Measurements from ENCODE around the gene REPS2.

Gene REPS2

GRCh38 chrX:17056868-17057608, 110.6 kb downstream of the REPS2 start:
- Histone ChIP-seq H2AFZ (ENCODE audit: low read depth, low read length) (no peak overlapping the region), H3K4ac (ENCODE audit: low read depth in 1 of 2, low read length in 2 of 2) (no peak overlapping the region), H3K14ac (ENCODE audit: low read length in 2 of 2) (no peak overlapping the region), H3K27ac (ENCODE audit: low read length, poor library complexity, severe bottlenecking) (no peak overlapping the region), H2AK5ac (ENCODE audit: low read length, severe bottlenecking) (no peak overlapping the region), H3K4me2 (ENCODE audit: low read length, poor library complexity, severe bottlenecking) (no peak overlapping the region), H3K9me3 (ENCODE audit: control insufficient read depth, low read length) (no peaks in the 10 kb centered on the region), H3K9ac (ENCODE audit: low read length) (no peak overlapping the region), H3K36me3 (ENCODE audit: control insufficient read depth in 1 of 2, insufficient read depth in 2 of 2, low read depth in 1 of 2, low read length in 2 of 2) (no peaks in the 10 kb centered on the region), H4K91ac (ENCODE audit: low read length) (no peak overlapping the region), H3K27me3 (ENCODE audit: control insufficient read depth in 1 of 2, insufficient read depth in 1 of 2, low read length in 2 of 2) (peaks cover 0 to 11% of the 10 kb centered on the region in 2 experiments), H4K8ac (ENCODE audit: low read length) (no peak overlapping the region), H3K23ac (ENCODE audit: low read length in 2 of 2) (no peak overlapping the region), H3K79me1 (replicated peaks; ENCODE audit: low read length, poor library complexity, severe bottlenecking) (no peaks in the 10 kb centered on the region), H2BK12ac (ENCODE audit: low read length in 2 of 2) (no peak overlapping the region), H3K4me3 (ENCODE audit: insufficient read depth in 1 of 2, low read depth in 1 of 2, low read length in 2 of 2) (no peak overlapping the region), H2BK15ac (ENCODE audit: low read depth, poor library complexity, severe bottlenecking) (no peak overlapping the region), H3K4me1 (ENCODE audit: control insufficient read depth, insufficient read depth, low read depth, low read length) (no peaks in the 10 kb centered on the region), H2BK5ac (ENCODE audit: low read depth, low read length, poor library complexity, severe bottlenecking) (no peak overlapping the region), H3K18ac (ENCODE audit: low read depth in 1 of 2, low read length in 2 of 2) (no peak overlapping the region), H2BK120ac (ENCODE audit: low read depth, low read length) (no peak overlapping the region)
- DNase-seq, result no peak
- 80% methylated on average over 2 of the region's 2 CpGs for WGBS

- H3K4ac ChIP-seq (ENCODE audit: low read depth in 1 of 2, low read length in 2 of 2), result no peak overlapping the region
- no peak overlapping the region for H2BK15ac ChIP-seq (ENCODE audit: low read depth, poor library complexity, severe bottlenecking)
- no peak overlapping the region for H2AFZ ChIP-seq (ENCODE audit: low read depth, low read length)
- no peak overlapping the region for H4K91ac ChIP-seq (ENCODE audit: low read length)
- no peak overlapping the region for H3K14ac ChIP-seq (ENCODE audit: low read length in 2 of 2)
- H2BK120ac ChIP-seq (ENCODE audit: low read depth, low read length), result no peak overlapping the region
- no peaks in the 10 kb centered on the region for H3K9me3 ChIP-seq (ENCODE audit: control insufficient read depth, low read length)
- H2BK12ac ChIP-seq (ENCODE audit: low read length in 2 of 2), result no peak overlapping the region
- no peak overlapping the region for H3K9ac ChIP-seq (ENCODE audit: low read length)
- H3K4me1 ChIP-seq (ENCODE audit: control insufficient read depth, insufficient read depth, low read depth, low read length), result no peaks in the 10 kb centered on the region
- no peak overlapping the region for H3K18ac ChIP-seq (ENCODE audit: low read depth in 1 of 2, low read length in 2 of 2)
- H2AK5ac ChIP-seq (ENCODE audit: low read length, severe bottlenecking), result no peak overlapping the region
- no peak overlapping the region for H2BK5ac ChIP-seq (ENCODE audit: low read depth, low read length, poor library complexity, severe bottlenecking)
- H3K36me3 ChIP-seq (ENCODE audit: control insufficient read depth in 1 of 2, insufficient read depth in 2 of 2, low read depth in 1 of 2, low read length in 2 of 2), result no peaks in the 10 kb centered on the region
- H3K23ac ChIP-seq (ENCODE audit: low read length in 2 of 2), result no peak overlapping the region
- no peak for DNase-seq
- H3K4me3 ChIP-seq (ENCODE audit: insufficient read depth in 1 of 2, low read depth in 1 of 2, low read length in 2 of 2), result no peak overlapping the region
- H3K27me3 ChIP-seq (ENCODE audit: control insufficient read depth in 1 of 2, insufficient read depth in 1 of 2, low read length in 2 of 2), result peaks cover 0 to 22% of the 10 kb centered on the region in 2 experiments
- H4K8ac ChIP-seq (ENCODE audit: low read length), result no peak overlapping the region
- no peak overlapping the region for H3K27ac ChIP-seq (ENCODE audit: low read length, poor library complexity, severe bottlenecking)
- H3K4me2 ChIP-seq (ENCODE audit: low read length, poor library complexity, severe bottlenecking), result no peak overlapping the region
- H3K79me1 ChIP-seq (replicated peaks; ENCODE audit: low read length, poor library complexity, severe bottlenecking), result no peaks in the 10 kb centered on the region
These were observed 115.6 kb downstream of the REPS2 start for GRCh38 chrX:17062065-17062464.

- WGBS, result 40% methylated on average over 1 of the region's 5 CpGs
- no peak overlapping the region for H3K27ac ChIP-seq (ENCODE audit: low read length, poor library complexity, severe bottlenecking)
- no peak overlapping the region for H2BK5ac ChIP-seq (ENCODE audit: low read depth, low read length, poor library complexity, severe bottlenecking)
These were observed 118.6 kb downstream of the REPS2 start for GRCh38 chrX:17065100-17065499.

GRCh38 chrX:17067534-17067933, 121.1 kb downstream of the REPS2 start:
- DNase-seq, result no peak
- no peak overlapping the region for H3K4ac ChIP-seq (ENCODE audit: low read depth in 1 of 2, low read length in 2 of 2)
- H2AK5ac ChIP-seq (ENCODE audit: low read length, severe bottlenecking), result no peak overlapping the region
- H3K4me3 ChIP-seq (ENCODE audit: insufficient read depth in 1 of 2, low read depth in 1 of 2, low read length in 2 of 2), result no peak overlapping the region
- no CpG with 5 or more reads among the region's 1 CpG for WGBS
- H3K14ac ChIP-seq (ENCODE audit: low read length in 2 of 2), result no peak overlapping the region
- no peak overlapping the region for H2BK15ac ChIP-seq (ENCODE audit: low read depth, poor library complexity, severe bottlenecking)
- H2BK5ac ChIP-seq (ENCODE audit: low read depth, low read length, poor library complexity, severe bottlenecking), result no peak overlapping the region
- H2BK12ac ChIP-seq (ENCODE audit: low read length in 2 of 2), result no peak overlapping the region
- no peak overlapping the region for H3K23ac ChIP-seq (ENCODE audit: low read length in 2 of 2)
- no peak overlapping the region for H2BK120ac ChIP-seq (ENCODE audit: low read depth, low read length)
- H3K18ac ChIP-seq (ENCODE audit: low read depth in 1 of 2, low read length in 2 of 2), result no peak overlapping the region
- H2AFZ ChIP-seq (ENCODE audit: low read depth, low read length), result no peak overlapping the region
- H3K4me1 ChIP-seq (ENCODE audit: control insufficient read depth, insufficient read depth, low read depth, low read length), result no peaks in the 10 kb centered on the region
- no peaks in the 10 kb centered on the region for H3K79me1 ChIP-seq (replicated peaks; ENCODE audit: low read length, poor library complexity, severe bottlenecking)
- no peak overlapping the region for H3K27ac ChIP-seq (ENCODE audit: low read length, poor library complexity, severe bottlenecking)
- H3K4me2 ChIP-seq (ENCODE audit: low read length, poor library complexity, severe bottlenecking), result no peak overlapping the region
- H3K27me3 ChIP-seq (ENCODE audit: control insufficient read depth in 1 of 2, insufficient read depth in 1 of 2, low read length in 2 of 2), result peaks cover 0 to 7% of the 10 kb centered on the region in 2 experiments
- H4K91ac ChIP-seq (ENCODE audit: low read length), result no peak overlapping the region
- H3K9me3 ChIP-seq (ENCODE audit: control insufficient read depth, low read length), result no peaks in the 10 kb centered on the region
- H4K8ac ChIP-seq (ENCODE audit: low read length), result no peak overlapping the region
- H3K36me3 ChIP-seq (ENCODE audit: control insufficient read depth in 1 of 2, insufficient read depth in 2 of 2, low read depth in 1 of 2, low read length in 2 of 2), result no peaks in the 10 kb centered on the region
- H3K9ac ChIP-seq (ENCODE audit: low read length), result no peak overlapping the region

More at GRCh38 chrX:17065100-17065499, 118.6 kb downstream of the REPS2 start:
- no peaks in the 10 kb centered on the region for H3K36me3 ChIP-seq (ENCODE audit: control insufficient read depth in 1 of 2, insufficient read depth in 2 of 2, low read depth in 1 of 2, low read length in 2 of 2)
- no peak overlapping the region for H3K4me3 ChIP-seq (ENCODE audit: insufficient read depth in 1 of 2, low read depth in 1 of 2, low read length in 2 of 2)
- DNase-seq, result no peak
- H4K91ac ChIP-seq (ENCODE audit: low read length), result no peak overlapping the region
- H4K8ac ChIP-seq (ENCODE audit: low read length), result no peak overlapping the region
- no peak overlapping the region for H3K18ac ChIP-seq (ENCODE audit: low read depth in 1 of 2, low read length in 2 of 2)
- H3K9ac ChIP-seq (ENCODE audit: low read length), result no peak overlapping the region
- peaks cover 0 to 18% of the 10 kb centered on the region in 2 experiments for H3K27me3 ChIP-seq (ENCODE audit: control insufficient read depth in 1 of 2, insufficient read depth in 1 of 2, low read length in 2 of 2)
- no peak overlapping the region for H2BK12ac ChIP-seq (ENCODE audit: low read length in 2 of 2)
- no peaks in the 10 kb centered on the region for H3K79me1 ChIP-seq (replicated peaks; ENCODE audit: low read length, poor library complexity, severe bottlenecking)
- no peak overlapping the region for H3K4me2 ChIP-seq (ENCODE audit: low read length, poor library complexity, severe bottlenecking)
- H3K14ac ChIP-seq (ENCODE audit: low read length in 2 of 2), result no peak overlapping the region
- H2AK5ac ChIP-seq (ENCODE audit: low read length, severe bottlenecking), result no peak overlapping the region
- no peaks in the 10 kb centered on the region for H3K4me1 ChIP-seq (ENCODE audit: control insufficient read depth, insufficient read depth, low read depth, low read length)
- H3K9me3 ChIP-seq (ENCODE audit: control insufficient read depth, low read length), result no peaks in the 10 kb centered on the region
- no peak overlapping the region for H3K23ac ChIP-seq (ENCODE audit: low read length in 2 of 2)
- no peak overlapping the region for H2BK120ac ChIP-seq (ENCODE audit: low read depth, low read length)
- no peak overlapping the region for H2BK15ac ChIP-seq (ENCODE audit: low read depth, poor library complexity, severe bottlenecking)
- no peak overlapping the region for H2AFZ ChIP-seq (ENCODE audit: low read depth, low read length)
- H3K4ac ChIP-seq (ENCODE audit: low read depth in 1 of 2, low read length in 2 of 2), result no peak overlapping the region

All from mesenchymal stem cell (in vitro differentiated cells and primary cell).